DOHH2 (cell line): ENCODE results near the gene AQP12A.

ENCODE experiments used
- H3F3A ChIP-seq: fragments of 200-600 bp; sonication (generic), shearing (Covaris generic); 2 replicates; pipeline ENCODE4 v1.6.0; 2016; ENCODE audit warnings: antibody characterized with exemption, mild to moderate bottlenecking; ENCODE audit not compliant: control insufficient read depth, insufficient read depth
- H3K27ac ChIP-seq: fragments of 200-600 bp; sonication (generic); 2 replicates; pipeline ENCODE4 v1.5.1; 2014; ENCODE audit warnings: low read depth, mild to moderate bottlenecking, low read length, moderate library complexity
- H3K27me3 ChIP-seq: fragments of 200-600 bp; sonication (generic); 2 replicates; pipeline ENCODE4 v1.6.1; 2014; ENCODE audit warnings: mild to moderate bottlenecking, low read length, mixed read lengths; ENCODE audit not compliant: control insufficient read depth
- H3K36me3 ChIP-seq: fragments of 200-600 bp; sonication (generic); 2 replicates; pipeline ENCODE4 v1.6.1; 2014; ENCODE audit warnings: mild to moderate bottlenecking, low read length, moderate library complexity, mixed read lengths; ENCODE audit not compliant: control insufficient read depth
- H3K4me1 ChIP-seq: fragments of 200-600 bp; sonication (generic); 2 replicates; pipeline ENCODE4 v1.6.1; 2014; ENCODE audit warnings: mild to moderate bottlenecking, low read length, mixed read lengths; ENCODE audit not compliant: control insufficient read depth
- H3K4me2 ChIP-seq: fragments of 200-600 bp; sonication (generic); 2 replicates; pipeline ENCODE4 v1.6.0; 2014; ENCODE audit warnings: mild to moderate bottlenecking, low read length, moderate library complexity
- H3K4me3 ChIP-seq: fragments of 200-600 bp; sonication (generic); 2 replicates; pipeline ENCODE4 v1.5.1; 2014; ENCODE audit warnings: mild to moderate bottlenecking, low read length, mixed read lengths
- H3K79me2 ChIP-seq: fragments of 200-600 bp; sonication (generic); 2 replicates; pipeline ENCODE4 v1.6.1; 2014; ENCODE audit warnings: mild to moderate bottlenecking, low read length, mixed read lengths; ENCODE audit not compliant: control insufficient read depth
- H3K9me2 ChIP-seq: fragments of 200-600 bp; sonication (generic); replicated peaks from 2 replicates; pipeline ENCODE4 v1.6.1; 2014; ENCODE audit warnings: mild to moderate bottlenecking, low read length, mixed read lengths; ENCODE audit not compliant: control insufficient read depth
- H3K9me3 ChIP-seq: fragments of 200-600 bp; sonication (generic); 2 replicates; pipeline ENCODE4 v1.6.1; 2014; ENCODE audit warnings: antibody characterized with exemption, low read length, mixed read lengths; ENCODE audit not compliant: control insufficient read depth, insufficient read depth
- H4K20me1 ChIP-seq: fragments of 200-600 bp; sonication (generic); 2 replicates; pipeline ENCODE4 v1.6.0; 2014; ENCODE audit warnings: low read depth, mild to moderate bottlenecking, antibody characterized with exemption, low read length, moderate library complexity; ENCODE audit not compliant: control insufficient read depth, insufficient read depth
- CTCF ChIP-seq: fragments of 200-600 bp; sonication (generic); IDR thresholded peaks from one replicate; pipeline ENCODE4 v1.5.1; 2014; ENCODE audit warnings: antibody characterized with exemption, mild to moderate bottlenecking, low read depth, low read length; ENCODE audit not compliant: poor library complexity, severe bottlenecking
- EZH2phosphoT487 ChIP-seq: fragments of 200-600 bp; sonication (generic); IDR thresholded peaks from 2 replicates; pipeline ENCODE4 v1.6.1; 2017; ENCODE audit warnings: borderline replicate concordance, mild to moderate bottlenecking, antibody characterized with exemption, low read length, moderate library complexity, mixed read lengths

AQP12A gene

GRCh38 chr2:240707043-240707756 is 15.5 kb downstream of the AQP12A start:
- Histone ChIP-seq H3K9me3 (no peaks in the 10 kb centered on the region), H3K79me2 (no peaks in the 10 kb centered on the region), H3K9me2 (no peaks in the 10 kb centered on the region), H3K27ac (no peak overlapping the region), H3K4me3 (no peak overlapping the region), H4K20me1 (no peaks in the 10 kb centered on the region; the same call in 1 of the 2 replicates), H3K36me3 (no peaks in the 10 kb centered on the region), H3K27me3 (peaks cover 8% of the 10 kb centered on the region), H3K4me1 (no peaks in the 10 kb centered on the region), H3K4me2 (no peak overlapping the region), H3F3A (no peaks in the 10 kb centered on the region)
- no peak for TF ChIP-seq CTCF
- no peak for TF ChIP-seq EZH2phosphoT487

GRCh38 chr2:240707821-240708220 is 16.2 kb downstream of the AQP12A start:
- no peaks in the 10 kb centered on the region for H3F3A ChIP-seq
- H3K9me3 ChIP-seq = no peaks in the 10 kb centered on the region
- no peaks in the 10 kb centered on the region for H3K9me2 ChIP-seq
- no peak overlapping the region for H3K4me2 ChIP-seq
- H3K79me2 ChIP-seq = no peaks in the 10 kb centered on the region
- H3K4me1 ChIP-seq = no peaks in the 10 kb centered on the region
- no peak overlapping the region for H3K27ac ChIP-seq
- H3K27me3 ChIP-seq = peaks cover 8% of the 10 kb centered on the region
- no peaks in the 10 kb centered on the region; the same call in 1 of the 2 replicates for H4K20me1 ChIP-seq
- H3K4me3 ChIP-seq = no peak overlapping the region
- no peak for TF ChIP-seq CTCF
- TF ChIP-seq EZH2phosphoT487 = no peak
- no peaks in the 10 kb centered on the region for H3K36me3 ChIP-seq

- Histone ChIP-seq H3K79me2 (no peaks in the 10 kb centered on the region), H3K27me3 (peaks cover 8% of the 10 kb centered on the region), H3K4me2 (no peak overlapping the region), H3F3A (no peaks in the 10 kb centered on the region), H3K36me3 (no peaks in the 10 kb centered on the region), H3K9me3 (no peaks in the 10 kb centered on the region), H3K4me3 (no peak overlapping the region), H3K4me1 (no peaks in the 10 kb centered on the region), H3K27ac (no peak overlapping the region), H3K9me2 (no peaks in the 10 kb centered on the region), H4K20me1 (no peaks in the 10 kb centered on the region)
- TF ChIP-seq EZH2phosphoT487 = no peak
- TF ChIP-seq CTCF = no peak
Measured at GRCh38 chr2:240708457-240708856, 16.8 kb downstream of the AQP12A start.
